Lung (tissue), 12 donors: ENCODE measurements around the gene NDUFB10. TPM values are rescaled to one million over a fixed set of nuclear protein-coding genes. Genes with fewer than 3 reads are reported as not detected.

Experiments
- ATAC-seq: fragments of 200-7000 bp; cut with Tn5 transposase; one replicate; pipeline ENCODE4 v1.9.1; 2020; ENCODE audit warnings: moderate number of reproducible peaks; ENCODE audit not compliant: insufficient read depth, low FRiP score
- DNase-seq, 3 donors: peaks; one replicate each; pipeline ENCODE4 v3.0.0-alpha.2; 2013 to 2017
- H3K27ac ChIP-seq, 2 donors: one replicate each; pipeline ENCODE4 v1.5.1; 2013; ENCODE audit warnings: mild to moderate bottlenecking in 2 of 2, moderate library complexity in 2 of 2, control low read depth in 1 of 2, inconsistent platforms in 1 of 2, low read depth in 1 of 2, low read length in 1 of 2
- H3K27me3 ChIP-seq, 3 donors: one replicate each; pipeline ENCODE4 v1.5.1; 2013; ENCODE audit warnings: low read length in 2 of 3; ENCODE audit not compliant: control insufficient read depth in 3 of 3, insufficient read depth in 3 of 3
- H3K36me3 ChIP-seq, 4 donors: one replicate each; pipeline ENCODE4 v1.5.1; 2013; ENCODE audit warnings: low read length in 4 of 4, mild to moderate bottlenecking in 1 of 4, moderate library complexity in 1 of 4; ENCODE audit not compliant: control insufficient read depth in 4 of 4, insufficient read depth in 4 of 4
- H3K4me1 ChIP-seq, 5 donors: one replicate each; pipeline ENCODE4 v1.5.1; 2013; ENCODE audit warnings: low read length in 5 of 5, mild to moderate bottlenecking in 2 of 5, moderate library complexity in 1 of 5; ENCODE audit not compliant: control insufficient read depth in 5 of 5, insufficient read depth in 5 of 5
- H3K4me3 ChIP-seq: one replicate; pipeline ENCODE4 v1.5.1; 2013; ENCODE audit warnings: mild to moderate bottlenecking, control low read depth, moderate library complexity
- H3K9ac ChIP-seq, 2 donors: one replicate each; pipeline ENCODE4 v1.5.1; 2013; ENCODE audit warnings: low read length in 2 of 2, control low read depth in 1 of 2; ENCODE audit not compliant: insufficient read depth in 1 of 2
- H3K9me3 ChIP-seq, 4 donors: one replicate each; pipeline ENCODE4 v1.5.1; 2013; ENCODE audit warnings: low read length in 3 of 4, mild to moderate bottlenecking in 1 of 4, moderate library complexity in 1 of 4; ENCODE audit not compliant: control insufficient read depth in 4 of 4, insufficient read depth in 3 of 4
- WGBS, 2 donors: extraction: QIAGEN DNeasy Blood & Tissue Kit; methylation state at CpG; one replicate each; pipeline ENCODE4 v1.1.7; 2013; 5-methylcytosine and 5-hydroxymethylcytosine counted together
- polyA plus RNA-seq, 2 donors: library from polyadenylated mRNA; stranded (reverse); fragments of 200-250 nt; gene quantifications; one replicate each; pipeline ENCODE4 v1.2.1, GENCODE V29; 2013
- total RNA-seq, 2 donors: library from RNA; depleted of rRNA in 1 of 2; stranded (reverse); fragments of >200 nt in 1 of 2; gene quantifications; one replicate each; pipeline ENCODE4 v1.2.1, GENCODE V29; 2014 to 2021
- TF ChIP-seq, protein P1 (sequence below): IDR thresholded peaks from 2 replicates; pipeline ENCODE4 v1.5.1; 2012; ENCODE audit warnings: mild to moderate bottlenecking; ENCODE audit errors: control extremely low read depth, extremely low read depth
- donor health status: control.
- donor health status: control.
- donor health status: Bipolar disorder and iron deficiency.
- donor health status: healthy.
- donor health status: DM: yes; HTN: yes; CAD: no.

Gene NDUFB10
- total and polyA plus RNA-seq, 4 donors, result 107 to 187 (median 131) TPM

DNA sequence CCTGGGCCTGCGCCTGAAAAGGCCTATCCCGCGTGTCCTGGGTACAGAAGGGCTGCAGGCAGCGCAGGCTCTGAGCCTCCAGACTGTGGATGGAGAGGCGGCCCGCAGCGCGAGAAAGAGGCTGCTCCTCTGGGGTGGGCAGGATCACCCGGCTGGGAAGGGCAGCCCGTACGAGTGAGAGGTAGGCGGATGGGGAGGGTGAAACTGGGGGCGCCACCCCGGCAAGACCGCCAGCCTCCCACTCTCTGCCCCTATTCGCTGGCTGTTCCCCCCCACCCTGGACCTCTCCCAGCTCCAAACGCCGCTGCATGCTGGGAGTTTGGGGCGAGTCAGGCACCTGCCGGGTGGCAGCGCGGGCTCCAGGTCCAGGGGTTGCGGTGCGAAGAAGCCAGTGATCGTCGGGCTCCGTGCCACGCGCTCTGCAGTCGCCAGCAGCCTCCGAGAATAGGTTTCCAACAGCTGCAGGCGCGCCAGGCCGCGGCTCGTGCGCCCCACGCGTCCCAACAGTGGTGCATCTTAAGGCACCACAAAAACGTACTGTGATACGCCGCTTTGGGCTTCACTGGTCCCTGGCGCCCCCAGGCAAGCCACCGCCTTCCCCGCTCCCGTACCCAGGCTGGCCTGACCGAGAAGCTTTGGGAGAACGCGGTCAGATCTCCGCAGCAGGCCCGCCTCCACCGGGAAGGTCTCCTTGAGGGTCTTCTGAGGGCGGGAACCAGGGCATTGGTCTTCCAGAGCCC, 20.9 kb downstream of the NDUFB10 start:
- TF ChIP-seq, protein P1, sequence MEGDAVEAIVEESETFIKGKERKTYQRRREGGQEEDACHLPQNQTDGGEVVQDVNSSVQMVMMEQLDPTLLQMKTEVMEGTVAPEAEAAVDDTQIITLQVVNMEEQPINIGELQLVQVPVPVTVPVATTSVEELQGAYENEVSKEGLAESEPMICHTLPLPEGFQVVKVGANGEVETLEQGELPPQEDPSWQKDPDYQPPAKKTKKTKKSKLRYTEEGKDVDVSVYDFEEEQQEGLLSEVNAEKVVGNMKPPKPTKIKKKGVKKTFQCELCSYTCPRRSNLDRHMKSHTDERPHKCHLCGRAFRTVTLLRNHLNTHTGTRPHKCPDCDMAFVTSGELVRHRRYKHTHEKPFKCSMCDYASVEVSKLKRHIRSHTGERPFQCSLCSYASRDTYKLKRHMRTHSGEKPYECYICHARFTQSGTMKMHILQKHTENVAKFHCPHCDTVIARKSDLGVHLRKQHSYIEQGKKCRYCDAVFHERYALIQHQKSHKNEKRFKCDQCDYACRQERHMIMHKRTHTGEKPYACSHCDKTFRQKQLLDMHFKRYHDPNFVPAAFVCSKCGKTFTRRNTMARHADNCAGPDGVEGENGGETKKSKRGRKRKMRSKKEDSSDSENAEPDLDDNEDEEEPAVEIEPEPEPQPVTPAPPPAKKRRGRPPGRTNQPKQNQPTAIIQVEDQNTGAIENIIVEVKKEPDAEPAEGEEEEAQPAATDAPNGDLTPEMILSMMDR, result no peak
- Histone ChIP-seq H3K9ac (no peak overlapping the region), H3K36me3 (peaks cover 0 to 34% (median 13%) of the 10 kb centered on the region in 4 donors), H3K27me3 (peaks cover 0 to 46% (median 33%) of the 10 kb centered on the region in 3 donors), H3K27ac (peak overlapping the region in 1 of 2 donors; percentile 79), H3K9me3 (peaks cover 0 to 24% (median 0%) of the 10 kb centered on the region in 4 donors), H3K4me1 (peaks cover 0 to 12% (median 5%) of the 10 kb centered on the region in 5 donors), H3K4me3 (no peak overlapping the region)
- no peak for DNase-seq
- WGBS, 2 donors, result 2 to 7% methylated on average over 47 to 53 of the region's 53 CpGs
- no peak for ATAC-seq

GRCh38 chr16:1980770-1981087, 21.4 kb downstream of the NDUFB10 start:
- H3K27ac ChIP-seq, result no peak overlapping the region
- DNase-seq, result no peak
- peaks cover 0 to 17% (median 7%) of the 10 kb centered on the region in 5 donors for H3K4me1 ChIP-seq
- no peak overlapping the region for H3K4me3 ChIP-seq
- no peak for ATAC-seq
- H3K27me3 ChIP-seq, result peaks cover 0 to 46% (median 33%) of the 10 kb centered on the region in 3 donors
- H3K9ac ChIP-seq, result no peak overlapping the region
- peaks cover 0 to 21% (median 0%) of the 10 kb centered on the region in 4 donors for H3K9me3 ChIP-seq
- WGBS, 2 donors, result 22 to 28% methylated on average over 16 of the region's 16 CpGs
- TF ChIP-seq, protein P1, result no peak
- peaks cover 0 to 30% (median 12%) of the 10 kb centered on the region in 4 donors for H3K36me3 ChIP-seq

- H3K4me1 ChIP-seq, result peaks cover 0 to 17% (median 7%) of the 10 kb centered on the region in 5 donors
- no peak within 1 kb of the TSS for H3K9ac ChIP-seq
- H3K27me3 ChIP-seq, result peaks cover 0 to 46% (median 33%) of the 10 kb centered on the region in 3 donors
- no peak within 1 kb of the TSS for H3K27ac ChIP-seq
- WGBS, 2 donors, result 28 to 34% methylated on average over 6 of the region's 6 CpGs
- TF ChIP-seq, protein P1, result no peak
- no peak within 1 kb of the TSS for H3K4me3 ChIP-seq
- H3K9me3 ChIP-seq, result peaks cover 0 to 17% (median 0%) of the 10 kb centered on the region in 4 donors
- H3K36me3 ChIP-seq, result peaks cover 0 to 30% (median 16%) of the 10 kb centered on the region in 4 donors
- no peak for DNase-seq
- ATAC-seq, result no peak
These were observed 22.1 kb downstream of the NDUFB10 start, which contains the start of gene NOXO1 for GRCh38 chr16:1981398-1981836. Gene NOXO1 (minus strand): TSS chr16:1981469. CDS start chr16:1981179, 290 bp downstream.
